Measurements from ENCODE around the gene NFIA.

The NFIA gene

GRCh38 chr1:61220536-61220935 lies 138.2 kb downstream of the NFIA start:
- no peak for DNase-seq
- H3K36me3 ChIP-seq (replicated peaks) = no peaks in the 10 kb centered on the region
- in situ Hi-C loops (cut with HindIII; ENCODE audit: low pct_ligation_motif_present, low sequenced_read_pairs) = no loop called here
- no peak overlapping the region for H3K27ac ChIP-seq
- no peak overlapping the region for H3K4me3 ChIP-seq (ENCODE audit: low read depth, low read length)
- TF ChIP-seq CTCF (IDR thresholded peaks at IDR 0.05; ENCODE audit: low read depth, low read length, missing control alignments) = no peak
- H3K27me3 ChIP-seq (replicated peaks) = no peaks in the 10 kb centered on the region

- in situ Hi-C loops (cut with HindIII; ENCODE audit: low pct_ligation_motif_present, low sequenced_read_pairs) = no loop called here
- no peak overlapping the region for H3K4me3 ChIP-seq (ENCODE audit: low read depth, low read length)
- H3K27ac ChIP-seq = no peak overlapping the region
- TF ChIP-seq CTCF (IDR thresholded peaks at IDR 0.05; ENCODE audit: low read depth, low read length, missing control alignments) = no peak
- no peak for DNase-seq
- H3K36me3 ChIP-seq (replicated peaks) = no peaks in the 10 kb centered on the region
- H3K27me3 ChIP-seq (replicated peaks) = no peaks in the 10 kb centered on the region
These were observed 139.3 kb downstream of the NFIA start for GRCh38 chr1:61221642-61222041.

GRCh38 chr1:61222240-61222639 lies 139.9 kb downstream of the NFIA start:
- in situ Hi-C loops (cut with HindIII; ENCODE audit: low pct_ligation_motif_present, low sequenced_read_pairs) = no loop called here
- H3K27me3 ChIP-seq (replicated peaks) = no peaks in the 10 kb centered on the region
- H3K4me3 ChIP-seq (ENCODE audit: low read depth, low read length) = no peak overlapping the region
- DNase-seq = no peak
- H3K27ac ChIP-seq = no peak overlapping the region
- no peaks in the 10 kb centered on the region for H3K36me3 ChIP-seq (replicated peaks)
- TF ChIP-seq CTCF (IDR thresholded peaks at IDR 0.05; ENCODE audit: low read depth, low read length, missing control alignments) = no peak

- in situ Hi-C loops (cut with HindIII; ENCODE audit: low pct_ligation_motif_present, low sequenced_read_pairs) = no loop called here
- Histone ChIP-seq H3K36me3 (replicated peaks) (no peaks in the 10 kb centered on the region), H3K27ac (no peak overlapping the region), H3K27me3 (replicated peaks) (no peaks in the 10 kb centered on the region), H3K4me3 (ENCODE audit: low read depth, low read length) (no peak overlapping the region)
- TF ChIP-seq CTCF (IDR thresholded peaks at IDR 0.05; ENCODE audit: low read depth, low read length, missing control alignments) = no peak
- no peak for DNase-seq
These were observed 140.8 kb downstream of the NFIA start for GRCh38 chr1:61223140-61223539.

- DNase-seq = no peak
These were observed 142.2 kb downstream of the NFIA start for GRCh38 chr1:61224609-61225008.

More at GRCh38 chr1:61224609-61225008, 142.2 kb downstream of the NFIA start:
- no peak for TF ChIP-seq CTCF (IDR thresholded peaks at IDR 0.05; ENCODE audit: low read depth, low read length, missing control alignments)
- no peaks in the 10 kb centered on the region for H3K27me3 ChIP-seq (replicated peaks)
- no peaks in the 10 kb centered on the region for H3K36me3 ChIP-seq (replicated peaks)
- H3K4me3 ChIP-seq (ENCODE audit: low read depth, low read length) = no peak overlapping the region
- in situ Hi-C loops (cut with HindIII; ENCODE audit: low pct_ligation_motif_present, low sequenced_read_pairs) = no loop called here
- no peak overlapping the region for H3K27ac ChIP-seq
